Neuronal stem cell (in vitro differentiated cells): ENCODE data around the gene SIAH3.
A peak's percentile ranks its signal among the peaks of the same experiment; 100 is the strongest.

Source experiments
- DNase-seq: peaks from one replicate; pipeline ENCODE4 v3.0.0-alpha.2; 2013; ENCODE audit warnings: low spot score
- H2AFZ ChIP-seq: one replicate; pipeline ENCODE4 v1.6.1; 2013; ENCODE audit warnings: mild to moderate bottlenecking, low read length, inconsistent platforms
- H2AK5ac ChIP-seq: 2 replicates; pipeline ENCODE4 v1.6.1; 2013; ENCODE audit warnings: low read depth, mild to moderate bottlenecking, inconsistent platforms, low read length, moderate library complexity, mixed read lengths
- H2BK120ac ChIP-seq: 2 replicates; pipeline ENCODE4 v1.6.1; 2013; ENCODE audit warnings: low read depth, mild to moderate bottlenecking, inconsistent platforms, low read length, moderate library complexity, mixed read lengths
- H2BK12ac ChIP-seq: one replicate; pipeline ENCODE4 v1.6.1; 2013; ENCODE audit warnings: low read length, inconsistent platforms
- H2BK15ac ChIP-seq: 2 replicates; pipeline ENCODE4 v1.6.1; 2013; ENCODE audit warnings: mild to moderate bottlenecking, low read length, inconsistent platforms, mixed read lengths
- H2BK5ac ChIP-seq: one replicate; pipeline ENCODE4 v1.6.1; 2013; ENCODE audit warnings: inconsistent platforms, mild to moderate bottlenecking, low read length, moderate library complexity
- H3K14ac ChIP-seq: one replicate; pipeline ENCODE4 v1.6.1; 2013; ENCODE audit warnings: low read length, inconsistent platforms
- H3K18ac ChIP-seq: 2 replicates; pipeline ENCODE4 v1.6.1; 2013; ENCODE audit warnings: low read length, inconsistent platforms
- H3K23ac ChIP-seq: 2 replicates; pipeline ENCODE4 v1.6.1; 2013; ENCODE audit warnings: low read depth, mild to moderate bottlenecking, mixed read lengths, low read length, inconsistent platforms; ENCODE audit not compliant: poor library complexity
- H3K27ac ChIP-seq: replicated peaks from 3 replicates; pipeline ENCODE4 v1.5.1; 2013; ENCODE audit warnings: low read length, inconsistent platforms
- H3K27me3 ChIP-seq, 3 experiments: 2 replicates each; pipeline ENCODE4 v1.6.1; 2013; ENCODE audit warnings: low read length in 3 of 3, mild to moderate bottlenecking in 2 of 3, inconsistent platforms in 1 of 3, low read depth in 1 of 3, mixed read lengths in 1 of 3, moderate library complexity in 1 of 3; ENCODE audit not compliant: control insufficient read depth in 3 of 3, insufficient read depth in 3 of 3
- H3K36me3 ChIP-seq, 2 donors: replicated peaks in 1 of 2; 2 replicates each; pipeline ENCODE4 v1.6.1; 2013; ENCODE audit warnings: low read length in 2 of 2; ENCODE audit not compliant: control insufficient read depth in 2 of 2, insufficient read depth in 2 of 2
- H3K4ac ChIP-seq: 2 replicates; pipeline ENCODE4 v1.6.1; 2013; ENCODE audit warnings: inconsistent platforms, mild to moderate bottlenecking, low read length, moderate library complexity
- H3K4me1 ChIP-seq, 2 donors: 1 replicate in 1 of 2; 2 replicates in 1 of 2; pipeline ENCODE4 v1.6.1; 2013; ENCODE audit warnings: low read length in 2 of 2, low read depth in 1 of 2; ENCODE audit not compliant: control insufficient read depth in 2 of 2, insufficient read depth in 1 of 2
- H3K4me2 ChIP-seq: one replicate; pipeline ENCODE4 v1.6.1; 2013; ENCODE audit warnings: mild to moderate bottlenecking, low read length, inconsistent platforms; ENCODE audit not compliant: insufficient read depth, poor library complexity, severe bottlenecking
- H3K4me3 ChIP-seq, 2 donors: 2 replicates each; pipeline ENCODE4 v1.5.1; 2013; ENCODE audit warnings: low read length in 2 of 2, mild to moderate bottlenecking in 2 of 2, inconsistent platforms in 1 of 2, moderate library complexity in 1 of 2
- H3K79me1 ChIP-seq: one replicate; pipeline ENCODE4 v1.6.1; 2013; ENCODE audit warnings: low read depth, mild to moderate bottlenecking, inconsistent platforms, low read length, moderate library complexity
- H3K9ac ChIP-seq: one replicate; pipeline ENCODE4 v1.6.1; 2013; ENCODE audit warnings: mild to moderate bottlenecking, low read depth, low read length, inconsistent platforms; ENCODE audit not compliant: poor library complexity
- H3K9me3 ChIP-seq, 2 donors: replicated peaks in 1 of 2; 2 replicates each; pipeline versions ENCODE3 to v1.6.1; 2013; ENCODE audit warnings: low read length in 2 of 2, mild to moderate bottlenecking in 2 of 2, inconsistent platforms in 1 of 2, low read depth in 1 of 2, mixed read lengths in 1 of 2, moderate library complexity in 1 of 2; ENCODE audit not compliant: control insufficient read depth in 2 of 2, insufficient read depth in 1 of 2
- H4K8ac ChIP-seq: one replicate; pipeline ENCODE4 v1.6.1; 2013; ENCODE audit warnings: low read depth, mild to moderate bottlenecking, inconsistent platforms, low read length, moderate library complexity
- H4K91ac ChIP-seq: one replicate; pipeline ENCODE4 v1.6.1; 2013; ENCODE audit warnings: low read length, low read depth, mild to moderate bottlenecking, inconsistent platforms; ENCODE audit not compliant: poor library complexity
- WGBS, 2 donors: extraction: QIAGEN DNeasy Blood & Tissue Kit; methylation state at CpG; one replicate each; pipeline ENCODE4 v1.1.7; 2013; ENCODE audit warnings: missing lambda C conversion rate in 2 of 2, mixed read lengths in 1 of 2; ENCODE audit not compliant: insufficient read length in 2 of 2, insufficient replicate concordance in 1 of 2; ENCODE audit errors: extremely low coverage in 2 of 2; 5-methylcytosine and 5-hydroxymethylcytosine counted together

Gene SIAH3

GRCh38 chr13:45849408-45849807 is 2.1 kb downstream of the SIAH3 start:
- Histone ChIP-seq H3K27me3 (peaks cover 5 to 28% (median 24%) of the 10 kb centered on the region in 3 experiments), H4K8ac (no peak overlapping the region), H2AK5ac (no peak overlapping the region), H3K27ac (no peak overlapping the region), H3K9me3 (peaks cover 2 to 5% of the 10 kb centered on the region in 2 donors), H2BK15ac (no peak overlapping the region), H3K4me2 (no peak overlapping the region), H3K4me3 (no peak overlapping the region), H3K36me3 (no peaks in the 10 kb centered on the region), H2AFZ (no peak overlapping the region), H2BK5ac (no peak overlapping the region), H3K23ac (no peak overlapping the region), H3K4ac (no peak overlapping the region), H2BK12ac (no peak overlapping the region), H3K79me1 (no peaks in the 10 kb centered on the region), H4K91ac (no peak overlapping the region), H3K9ac (no peak overlapping the region), H2BK120ac (no peak overlapping the region), H3K18ac (no peak overlapping the region), H3K4me1 (peaks cover 17 to 36% of the 10 kb centered on the region in 2 donors), H3K14ac (no peak overlapping the region)
- DNase-seq: no peak
- no CpG with 5 or more reads among the region's 2 CpGs for WGBS, 2 donors

GRCh38 chr13:45847554-45848224 is 3.9 kb downstream of the SIAH3 start:
- H3K27me3 ChIP-seq: peaks cover 5 to 29% (median 24%) of the 10 kb centered on the region in 3 experiments
- no peak overlapping the region for H3K4ac ChIP-seq

GRCh38 chr13:45846681-45847080 is 4.9 kb downstream of the SIAH3 start:
- Histone ChIP-seq H2AFZ (no peak overlapping the region), H3K9ac (no peak overlapping the region), H3K27me3 (peaks cover 5 to 33% (median 18%) of the 10 kb centered on the region in 3 experiments), H3K4me3 (no peak overlapping the region), H2BK12ac (no peak overlapping the region), H2BK5ac (no peak overlapping the region), H3K79me1 (no peaks in the 10 kb centered on the region), H2AK5ac (no peak overlapping the region), H3K4me2 (no peak overlapping the region), H4K8ac (no peak overlapping the region), H3K9me3 (no peaks in the 10 kb centered on the region), H4K91ac (no peak overlapping the region), H3K36me3 (no peaks in the 10 kb centered on the region), H3K18ac (no peak overlapping the region), H3K14ac (no peak overlapping the region), H3K23ac (no peak overlapping the region), H3K27ac (no peak overlapping the region), H2BK120ac (no peak overlapping the region), H2BK15ac (no peak overlapping the region), H3K4ac (no peak overlapping the region), H3K4me1 (peaks cover 24 to 40% of the 10 kb centered on the region in 2 donors)
- DNase-seq: no peak
- no CpG with 5 or more reads among the region's 8 CpGs for WGBS, 2 donors

More at GRCh38 chr13:45847554-45848224, 3.9 kb downstream of the SIAH3 start:
- no peaks in the 10 kb centered on the region for H3K79me1 ChIP-seq
- no peak overlapping the region for H3K23ac ChIP-seq
- no peak overlapping the region for H2BK120ac ChIP-seq
- H2BK5ac ChIP-seq: no peak overlapping the region
- peak overlapping the region; percentile 58 for H4K8ac ChIP-seq
- WGBS, 2 donors: no CpG with 5 or more reads among the region's 13 CpGs
- H2BK15ac ChIP-seq: no peak overlapping the region
- no peak overlapping the region for H2AFZ ChIP-seq
- no peaks in the 10 kb centered on the region for H3K9me3 ChIP-seq
- no peak overlapping the region for H3K27ac ChIP-seq
- no peak overlapping the region for H2BK12ac ChIP-seq
- no peak overlapping the region for H3K4me2 ChIP-seq
- H3K9ac ChIP-seq: no peak overlapping the region
- H4K91ac ChIP-seq: no peak overlapping the region
- no peak overlapping the region for H3K4me3 ChIP-seq
- H2AK5ac ChIP-seq: no peak overlapping the region
- no peak overlapping the region for H3K14ac ChIP-seq
- H3K4me1 ChIP-seq: peaks cover 24 to 44% of the 10 kb centered on the region in 2 donors
- no peaks in the 10 kb centered on the region for H3K36me3 ChIP-seq
- H3K18ac ChIP-seq: no peak overlapping the region
- no peak for DNase-seq

- Histone ChIP-seq H2BK15ac (no peak overlapping the region), H4K8ac (no peak overlapping the region), H2AK5ac (no peak overlapping the region), H3K4me1 (peaks cover 8 to 14% of the 10 kb centered on the region in 2 donors), H4K91ac (no peak overlapping the region), H2BK5ac (no peak overlapping the region), H3K4ac (no peak overlapping the region), H3K27ac (no peak overlapping the region), H3K4me2 (no peak overlapping the region), H3K27me3 (peaks cover 0 to 62% (median 0%) of the 10 kb centered on the region in 3 experiments), H2BK12ac (no peak overlapping the region), H2BK120ac (no peak overlapping the region), H3K18ac (no peak overlapping the region), H3K14ac (no peak overlapping the region), H3K9me3 (no peaks in the 10 kb centered on the region), H3K9ac (no peak overlapping the region), H3K36me3 (no peaks in the 10 kb centered on the region), H3K23ac (no peak overlapping the region), H2AFZ (no peak overlapping the region), H3K79me1 (no peaks in the 10 kb centered on the region), H3K4me3 (no peak overlapping the region)
- DNase-seq: no peak
- WGBS, 2 donors: no CpG with 5 or more reads among the region's 12 CpGs
Observed at GRCh38 chr13:45838171-45838745, 13.3 kb downstream of the SIAH3 start.
